ENCODE measurements around the gene ATAD3C.
"Not testable (repeated sequence)": the region's sequence is repeated elsewhere in the genome, so short reads cannot be mapped to it uniquely, and the experiment has no call there.

The ATAD3C gene

DNA sequence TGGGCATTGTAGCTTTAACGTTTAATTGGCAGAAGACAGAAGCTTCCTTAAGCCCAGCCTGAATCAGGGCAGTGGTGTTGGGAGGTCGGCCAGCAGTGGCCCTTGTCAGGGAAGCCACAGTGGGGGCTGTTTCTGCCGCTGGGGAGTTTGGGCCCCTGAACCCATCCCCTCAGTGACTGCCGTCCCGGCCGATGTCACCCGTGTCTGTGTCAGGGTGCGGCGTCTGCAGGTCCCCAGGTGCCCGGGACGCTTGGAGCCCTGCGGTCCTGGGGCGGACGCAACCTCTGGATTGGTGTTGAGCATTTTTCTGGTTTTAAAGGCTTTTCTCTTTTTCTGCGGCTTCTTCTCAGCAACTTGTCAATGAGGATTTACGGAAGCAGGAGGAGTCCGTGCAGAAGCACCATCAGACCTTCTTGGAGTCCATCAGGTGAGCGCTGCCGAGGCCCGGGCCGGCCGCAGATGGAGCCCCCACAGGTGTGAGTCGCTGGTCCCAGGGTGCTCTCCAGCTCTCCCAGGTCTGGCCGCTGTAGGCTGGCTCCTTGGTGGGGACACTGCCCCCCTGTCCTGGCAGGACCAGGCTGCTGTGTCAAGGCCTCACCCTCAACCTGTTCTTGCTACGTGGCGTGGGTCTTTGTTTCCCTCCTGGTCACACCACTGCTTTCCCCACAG lies 2.3 kb downstream of the ATAD3C start:
- H3K4me1 ChIP-seq (ENCODE audit: control insufficient read depth, insufficient read depth, low read length) = no peaks in the 10 kb centered on the region
- no peaks in the 10 kb centered on the region for H3K36me3 ChIP-seq (ENCODE audit: control insufficient read depth, insufficient read depth, low read length)
- no peak overlapping the region for H3K27ac ChIP-seq (ENCODE audit: low read depth, low read length)
- H3K27me3 ChIP-seq (ENCODE audit: control insufficient read depth, insufficient read depth, low read length) = no peaks in the 10 kb centered on the region
- H3K9ac ChIP-seq (ENCODE audit: low read length) = no peak overlapping the region
- no peak overlapping the region for H3K4me3 ChIP-seq (ENCODE audit: low read length)

DNA sequence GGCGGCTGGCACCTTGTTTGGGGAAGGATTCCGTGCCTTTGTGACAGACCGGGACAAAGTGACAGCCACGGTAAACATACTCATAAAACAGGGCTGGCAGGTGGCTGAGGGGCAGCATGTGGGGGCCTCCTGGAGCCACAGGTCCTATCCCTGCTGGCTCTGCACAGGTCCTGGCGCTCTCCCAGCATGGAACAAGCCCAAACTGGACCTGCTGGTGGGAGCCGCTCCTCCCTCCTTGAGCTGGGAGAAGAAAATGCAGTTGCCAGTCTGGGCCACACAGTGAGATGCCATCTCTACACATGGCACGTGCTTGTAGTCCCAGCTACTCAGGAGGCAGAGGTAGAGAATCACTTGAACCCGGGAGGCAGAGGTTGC lies 2.9 kb downstream of the ATAD3C start:
- H3K36me3 ChIP-seq (ENCODE audit: control insufficient read depth, insufficient read depth, low read length); H3K4me1 ChIP-seq (ENCODE audit: control insufficient read depth, insufficient read depth, low read length); H3K27me3 ChIP-seq (ENCODE audit: control insufficient read depth, insufficient read depth, low read length); H3K4me3 ChIP-seq (ENCODE audit: low read length); H3K9ac ChIP-seq (ENCODE audit: low read length); H3K27ac ChIP-seq (ENCODE audit: low read depth, low read length): not testable (repeated sequence)

DNA sequence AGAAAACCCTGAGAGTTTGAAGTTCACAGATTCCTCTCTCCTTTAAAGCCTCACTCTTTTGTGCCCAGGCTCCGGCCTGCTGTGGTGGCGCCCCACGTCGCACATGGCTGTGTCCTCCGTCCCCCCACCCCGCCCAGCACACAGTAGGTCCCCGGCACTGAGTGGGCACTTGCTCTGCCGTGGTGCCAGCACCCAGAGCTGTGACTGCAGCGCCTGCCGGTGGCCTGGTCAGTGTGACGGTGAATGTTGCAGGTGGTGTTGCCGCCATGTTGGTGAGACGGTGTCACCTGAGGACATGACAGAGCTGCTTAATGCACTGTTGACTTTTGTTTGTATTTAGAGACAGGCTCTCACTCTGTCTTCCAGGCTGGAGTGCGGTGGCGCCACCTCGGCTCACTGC lies 3.4 kb downstream of the ATAD3C start:
- H3K27ac ChIP-seq (ENCODE audit: low read depth, low read length) = no peak overlapping the region
- no peaks in the 10 kb centered on the region for H3K27me3 ChIP-seq (ENCODE audit: control insufficient read depth, insufficient read depth, low read length)
- H3K4me3 ChIP-seq (ENCODE audit: low read length) = no peak overlapping the region
- H3K9ac ChIP-seq (ENCODE audit: low read length) = no peak overlapping the region
- no peaks in the 10 kb centered on the region for H3K4me1 ChIP-seq (ENCODE audit: control insufficient read depth, insufficient read depth, low read length)
- no peaks in the 10 kb centered on the region for H3K36me3 ChIP-seq (ENCODE audit: control insufficient read depth, insufficient read depth, low read length)

DNA sequence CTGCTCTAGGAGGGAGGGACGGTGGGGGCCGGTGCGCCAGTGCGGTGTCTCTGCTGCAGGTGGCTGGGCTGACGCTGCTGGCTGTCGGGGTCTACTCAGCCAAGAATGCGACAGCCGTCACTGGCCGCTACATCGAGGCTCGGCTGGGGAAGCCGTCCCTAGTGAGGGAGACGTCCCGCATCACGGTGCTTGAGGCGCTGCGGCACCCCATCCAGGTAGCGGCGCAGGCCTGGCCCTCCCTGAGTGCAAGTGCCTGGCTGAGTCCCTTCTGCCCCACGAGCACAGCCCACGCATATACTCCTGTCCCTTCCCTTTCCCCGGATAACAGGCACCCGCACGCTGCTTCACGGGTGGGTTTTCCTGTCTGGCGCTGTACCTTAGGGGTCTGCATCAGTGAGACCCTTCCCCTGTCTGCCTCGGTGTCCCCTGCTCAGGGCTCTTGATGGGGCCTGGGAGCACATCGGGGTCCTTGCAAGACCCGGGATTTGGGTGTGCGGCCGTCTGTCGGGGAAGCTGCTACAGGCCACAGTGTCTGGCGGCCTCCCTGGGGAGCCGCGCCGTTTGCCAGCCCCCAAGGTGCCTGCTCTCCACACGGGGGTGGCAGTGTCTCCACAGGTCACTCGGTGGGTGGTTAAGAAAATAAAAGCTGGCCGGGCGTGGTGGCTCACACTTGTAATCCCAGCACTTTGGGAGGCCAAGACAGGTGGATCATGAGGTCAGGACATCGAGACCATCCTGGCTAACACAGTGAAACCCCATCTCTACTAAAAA lies 5.0 kb downstream of the ATAD3C start:
- not testable (repeated sequence) for H3K4me3 ChIP-seq (ENCODE audit: low read length); H3K9ac ChIP-seq (ENCODE audit: low read length); H3K4me1 ChIP-seq (ENCODE audit: control insufficient read depth, insufficient read depth, low read length); H3K36me3 ChIP-seq (ENCODE audit: control insufficient read depth, insufficient read depth, low read length); H3K27ac ChIP-seq (ENCODE audit: low read depth, low read length); H3K27me3 ChIP-seq (ENCODE audit: control insufficient read depth, insufficient read depth, low read length)

DNA sequence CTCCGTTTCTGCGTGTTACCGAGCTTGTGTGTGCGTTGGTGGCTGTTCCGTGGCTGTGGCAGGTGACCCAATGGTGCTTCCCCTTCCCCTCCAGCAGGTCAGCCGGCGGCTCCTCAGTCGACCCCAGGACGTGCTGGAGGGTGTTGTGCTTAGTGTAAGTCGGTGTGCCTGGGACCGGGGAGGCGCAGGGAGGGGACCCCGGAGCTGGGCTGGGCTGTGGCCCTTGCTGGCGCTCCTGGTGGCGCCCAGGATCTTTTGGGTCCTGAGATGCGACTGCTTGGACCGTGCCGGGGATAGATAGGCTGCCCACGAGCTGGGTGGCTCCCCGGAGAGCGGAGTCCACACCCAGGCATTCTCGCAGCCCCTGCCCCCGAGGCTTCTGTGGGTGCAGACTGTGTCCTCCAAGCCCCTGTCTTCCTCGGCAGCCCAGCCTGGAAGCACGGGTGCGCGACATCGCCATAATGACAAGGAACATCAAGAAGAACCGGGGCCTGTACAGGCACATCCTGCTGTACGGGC lies 5.9 kb downstream of the ATAD3C start:
- no peaks in the 10 kb centered on the region for H3K4me1 ChIP-seq (ENCODE audit: control insufficient read depth, insufficient read depth, low read length)
- no peaks in the 10 kb centered on the region for H3K27me3 ChIP-seq (ENCODE audit: control insufficient read depth, insufficient read depth, low read length)
- no peaks in the 10 kb centered on the region for H3K36me3 ChIP-seq (ENCODE audit: control insufficient read depth, insufficient read depth, low read length)
- no peak overlapping the region for H3K9ac ChIP-seq (ENCODE audit: low read length)
- no peak overlapping the region for H3K27ac ChIP-seq (ENCODE audit: low read depth, low read length)
- H3K4me3 ChIP-seq (ENCODE audit: low read length) = no peak overlapping the region

DNA sequence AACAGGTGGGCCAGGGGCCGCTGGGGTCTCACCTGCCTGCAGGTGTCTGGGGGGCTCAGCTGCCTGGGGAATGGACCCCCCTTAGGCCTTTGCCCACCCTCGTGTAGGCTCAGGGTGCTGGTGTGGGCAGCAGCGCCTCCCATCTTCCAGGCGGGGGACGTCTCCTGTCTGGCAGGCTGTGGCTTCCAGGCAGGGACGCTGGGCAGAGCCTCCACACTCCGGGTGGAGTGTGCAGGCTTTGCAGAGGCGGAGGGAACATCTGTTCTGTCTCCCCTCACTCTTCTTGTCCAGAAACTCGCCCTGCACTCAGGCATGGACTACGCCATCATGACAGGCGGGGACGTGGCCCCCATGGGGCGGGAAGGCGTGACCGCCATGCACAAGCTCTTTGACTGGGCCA lies 6.4 kb downstream of the ATAD3C start:
- H3K36me3 ChIP-seq (ENCODE audit: control insufficient read depth, insufficient read depth, low read length); H3K4me3 ChIP-seq (ENCODE audit: low read length); H3K4me1 ChIP-seq (ENCODE audit: control insufficient read depth, insufficient read depth, low read length); H3K27ac ChIP-seq (ENCODE audit: low read depth, low read length); H3K9ac ChIP-seq (ENCODE audit: low read length); H3K27me3 ChIP-seq (ENCODE audit: control insufficient read depth, insufficient read depth, low read length): not testable (repeated sequence)

DNA sequence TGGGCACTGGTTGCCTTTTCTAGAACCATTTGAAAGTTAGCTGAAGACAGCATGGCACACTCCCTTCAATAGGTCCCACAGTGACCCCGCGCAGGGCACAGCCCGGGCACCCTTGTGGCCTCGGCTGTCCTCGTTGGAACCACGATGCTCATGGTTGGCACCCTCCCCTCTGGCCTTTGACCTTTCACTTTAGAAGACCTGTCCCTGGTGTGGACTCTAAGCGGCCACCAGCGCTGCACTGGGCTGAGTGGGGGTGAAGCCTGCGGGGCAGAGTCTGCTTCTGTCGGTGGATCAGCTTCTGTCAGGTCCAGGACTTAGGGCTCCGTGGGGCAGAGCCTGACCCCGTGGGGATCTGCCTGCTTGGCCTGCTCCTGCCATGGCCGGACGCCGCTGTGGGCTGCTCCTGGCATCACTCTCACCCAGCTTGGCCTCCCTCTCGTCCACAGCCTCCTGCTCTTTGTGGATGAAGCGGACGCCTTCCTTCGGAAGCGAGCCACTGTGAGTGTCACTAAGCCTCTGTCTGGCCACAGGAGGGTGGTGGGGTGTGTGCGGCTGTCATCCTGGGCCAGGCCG lies 7.3 kb downstream of the ATAD3C start:
- not testable (repeated sequence) for H3K4me3 ChIP-seq (ENCODE audit: low read length); H3K4me1 ChIP-seq (ENCODE audit: control insufficient read depth, insufficient read depth, low read length); H3K36me3 ChIP-seq (ENCODE audit: control insufficient read depth, insufficient read depth, low read length); H3K9ac ChIP-seq (ENCODE audit: low read length); H3K27me3 ChIP-seq (ENCODE audit: control insufficient read depth, insufficient read depth, low read length); H3K27ac ChIP-seq (ENCODE audit: low read depth, low read length)

DNA sequence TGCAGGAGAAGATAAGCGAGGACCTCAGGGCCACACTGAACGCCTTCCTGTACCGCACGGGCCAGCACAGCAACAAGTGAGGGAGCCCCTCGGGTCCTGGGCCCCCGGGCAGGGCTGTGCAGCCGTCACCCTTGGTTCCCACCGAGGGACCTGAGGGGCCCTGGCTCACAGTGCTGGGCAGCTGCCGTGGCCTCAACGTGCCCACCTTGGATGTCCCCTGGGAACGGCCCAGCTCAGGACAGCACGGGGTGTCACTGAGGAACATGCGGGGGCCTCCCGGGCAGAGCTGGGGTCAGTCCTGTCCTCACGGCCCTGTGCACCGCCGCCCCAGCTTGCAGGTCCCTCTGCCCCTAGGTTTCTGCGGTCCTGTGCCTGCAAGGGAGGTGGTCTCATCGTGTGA lies 9.7 kb downstream of the ATAD3C start:
- H3K4me1 ChIP-seq (ENCODE audit: control insufficient read depth, insufficient read depth, low read length); H3K4me3 ChIP-seq (ENCODE audit: low read length); H3K36me3 ChIP-seq (ENCODE audit: control insufficient read depth, insufficient read depth, low read length); H3K27me3 ChIP-seq (ENCODE audit: control insufficient read depth, insufficient read depth, low read length); H3K9ac ChIP-seq (ENCODE audit: low read length); H3K27ac ChIP-seq (ENCODE audit: low read depth, low read length): not testable (repeated sequence)

DNA sequence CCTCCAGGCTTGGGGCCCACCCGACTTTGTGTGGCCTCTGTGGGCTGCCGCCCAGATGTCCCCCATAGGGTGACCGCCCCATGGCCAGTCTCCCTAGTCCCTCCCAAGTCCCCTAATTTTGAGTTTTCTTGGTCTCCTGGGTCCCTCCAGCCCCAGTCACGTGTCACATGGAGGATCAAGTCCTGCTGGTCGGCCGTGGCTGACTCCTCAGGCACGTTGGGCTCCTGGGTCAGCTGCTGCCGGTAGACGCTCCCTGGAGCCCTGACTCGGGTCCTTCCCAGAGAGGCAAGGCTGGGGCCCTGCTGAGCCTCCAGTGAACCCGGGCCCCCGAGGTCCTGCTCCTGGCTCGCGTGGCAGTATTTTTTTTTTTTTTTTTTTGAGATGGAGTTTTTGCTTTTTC lies 10.2 kb downstream of the ATAD3C start:
- H3K27me3 ChIP-seq (ENCODE audit: control insufficient read depth, insufficient read depth, low read length); H3K36me3 ChIP-seq (ENCODE audit: control insufficient read depth, insufficient read depth, low read length); H3K4me3 ChIP-seq (ENCODE audit: low read length); H3K4me1 ChIP-seq (ENCODE audit: control insufficient read depth, insufficient read depth, low read length); H3K27ac ChIP-seq (ENCODE audit: low read depth, low read length); H3K9ac ChIP-seq (ENCODE audit: low read length): not testable (repeated sequence)

DNA sequence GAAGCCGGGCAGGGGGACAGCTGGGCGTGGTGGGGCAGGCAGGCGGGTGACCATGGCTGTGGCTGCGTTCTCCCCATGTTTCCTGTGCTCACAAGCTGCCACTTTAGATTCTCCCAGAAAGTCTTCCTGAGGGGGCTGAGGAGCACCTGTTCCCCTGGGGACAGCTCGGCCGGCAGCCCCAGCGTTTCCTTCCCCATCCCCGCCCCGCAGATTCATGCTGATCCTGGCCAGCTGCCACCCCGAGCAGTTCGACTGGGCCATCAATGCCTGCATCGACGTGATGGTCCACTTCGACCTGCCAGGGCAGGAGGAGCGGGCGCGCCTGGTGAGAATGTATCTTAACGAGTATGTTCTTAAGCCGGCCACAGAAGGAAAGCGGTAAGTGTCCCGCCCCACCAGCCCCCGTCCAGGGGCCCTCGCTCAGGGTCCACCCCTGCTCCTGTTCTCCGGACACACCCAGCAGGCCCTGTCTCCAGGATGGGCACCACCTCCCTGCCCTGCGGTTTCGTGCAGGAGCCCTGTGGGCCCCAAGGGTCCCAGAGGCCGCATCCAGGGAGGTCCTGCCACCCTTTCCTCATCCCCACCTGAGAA lies 11.1 kb downstream of the ATAD3C start:
- no peak overlapping the region for H3K9ac ChIP-seq (ENCODE audit: low read length)
- no peaks in the 10 kb centered on the region for H3K27me3 ChIP-seq (ENCODE audit: control insufficient read depth, insufficient read depth, low read length)
- H3K36me3 ChIP-seq (ENCODE audit: control insufficient read depth, insufficient read depth, low read length) = no peaks in the 10 kb centered on the region
- H3K27ac ChIP-seq (ENCODE audit: low read depth, low read length) = no peak overlapping the region
- no peak overlapping the region for H3K4me3 ChIP-seq (ENCODE audit: low read length)
- no peaks in the 10 kb centered on the region for H3K4me1 ChIP-seq (ENCODE audit: control insufficient read depth, insufficient read depth, low read length)

DNA sequence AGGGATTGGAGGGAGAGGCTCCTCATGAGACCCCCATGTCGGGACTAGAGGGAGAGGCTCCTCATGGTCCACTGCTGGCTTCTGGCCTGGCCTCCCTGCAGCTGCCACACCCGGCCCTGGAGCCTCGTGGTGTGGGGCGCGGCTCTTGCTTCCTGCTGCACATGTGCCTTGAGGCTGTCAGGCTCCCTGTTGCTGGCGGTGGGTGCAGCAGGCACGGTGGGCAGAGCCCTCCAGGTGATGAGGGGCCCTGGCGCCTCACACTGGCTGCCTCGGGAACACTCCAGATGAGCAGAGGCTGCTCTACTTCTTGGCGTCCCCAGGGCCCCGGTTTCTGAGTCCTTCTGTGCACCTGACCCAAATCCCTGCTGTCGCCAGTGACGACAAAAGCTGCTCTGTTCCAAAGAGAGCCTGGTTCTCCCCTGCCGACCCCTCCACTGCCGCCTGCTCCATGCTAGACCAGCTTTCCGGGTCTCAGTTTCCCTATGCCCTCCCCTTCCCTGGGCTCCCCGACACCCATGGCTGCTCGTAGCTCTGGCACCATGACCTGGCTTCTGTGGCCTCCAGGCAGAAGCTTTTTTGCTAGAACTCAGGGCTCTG lies 12.3 kb downstream of the ATAD3C start:
- no peaks in the 10 kb centered on the region for H3K36me3 ChIP-seq (ENCODE audit: control insufficient read depth, insufficient read depth, low read length)
- no peak overlapping the region for H3K27ac ChIP-seq (ENCODE audit: low read depth, low read length)
- no peak overlapping the region for H3K9ac ChIP-seq (ENCODE audit: low read length)
- H3K27me3 ChIP-seq (ENCODE audit: control insufficient read depth, insufficient read depth, low read length) = no peaks in the 10 kb centered on the region
- no peaks in the 10 kb centered on the region for H3K4me1 ChIP-seq (ENCODE audit: control insufficient read depth, insufficient read depth, low read length)
- H3K4me3 ChIP-seq (ENCODE audit: low read length) = no peak overlapping the region

DNA sequence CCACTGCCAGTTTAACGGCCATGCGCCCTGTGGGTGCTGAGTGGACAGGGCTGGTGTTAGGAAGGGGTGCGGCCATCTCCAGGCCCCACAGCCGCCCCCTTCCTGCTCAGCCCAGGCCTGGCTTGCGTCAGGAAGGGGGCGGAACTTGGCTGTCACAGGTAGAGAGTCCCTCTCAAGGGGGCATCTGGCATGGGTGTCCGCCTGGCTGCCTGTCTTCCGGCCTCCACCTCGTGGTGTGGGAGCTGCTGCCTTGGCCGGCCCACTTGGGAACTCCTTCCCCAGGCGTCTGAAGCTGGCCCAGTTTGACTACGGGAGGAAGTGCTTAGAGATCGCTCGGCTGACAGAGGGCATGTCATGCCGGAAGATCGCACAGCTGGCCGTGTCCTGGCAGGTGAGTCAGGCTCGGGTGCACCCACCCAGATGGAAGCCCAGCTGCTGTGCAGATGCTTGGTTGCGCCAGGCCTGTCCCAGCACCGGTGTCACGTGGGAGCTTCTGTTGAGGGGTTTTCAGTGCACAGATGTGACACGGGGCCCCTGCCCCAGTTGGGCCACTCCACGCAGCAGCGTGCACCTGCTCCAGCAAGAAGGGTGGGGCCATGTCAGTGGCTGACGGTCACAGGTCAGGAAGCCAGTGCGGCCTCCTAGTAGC lies 13.0 kb downstream of the ATAD3C start:
- Histone ChIP-seq H3K4me3 (ENCODE audit: low read length) (no peak overlapping the region), H3K27me3 (ENCODE audit: control insufficient read depth, insufficient read depth, low read length) (no peaks in the 10 kb centered on the region), H3K27ac (ENCODE audit: low read depth, low read length) (no peak overlapping the region), H3K36me3 (ENCODE audit: control insufficient read depth, insufficient read depth, low read length) (no peaks in the 10 kb centered on the region), H3K4me1 (ENCODE audit: control insufficient read depth, insufficient read depth, low read length) (no peaks in the 10 kb centered on the region), H3K9ac (ENCODE audit: low read length) (no peak overlapping the region)
